ENCODE measurements around the gene ATG7.
"Not testable (repeated sequence)": the region's sequence is repeated elsewhere in the genome, so short reads cannot be mapped to it uniquely, and the experiment has no call there.

ATG7 gene

DNA sequence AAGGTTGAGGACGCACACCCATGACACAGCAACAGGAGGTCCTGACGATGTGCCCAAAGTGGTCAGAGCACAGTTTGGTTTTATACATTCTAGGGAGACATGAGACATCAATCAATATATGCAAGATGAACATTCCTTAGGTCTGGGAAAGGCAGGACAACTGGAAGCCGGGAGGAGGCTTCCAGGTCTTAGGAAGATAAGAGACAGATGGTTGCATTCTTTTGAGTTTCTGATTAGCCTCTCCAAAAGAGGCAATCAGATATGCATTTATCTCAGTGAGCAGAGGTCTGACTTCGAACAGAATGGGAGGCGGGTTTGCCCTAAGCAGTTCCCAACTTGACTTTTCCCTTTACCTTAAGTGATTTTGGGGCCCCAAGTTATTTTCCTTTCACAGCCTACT is 16.7 kb upstream of the ATG7 start:
- not testable (repeated sequence) for DNase-seq

DNA sequence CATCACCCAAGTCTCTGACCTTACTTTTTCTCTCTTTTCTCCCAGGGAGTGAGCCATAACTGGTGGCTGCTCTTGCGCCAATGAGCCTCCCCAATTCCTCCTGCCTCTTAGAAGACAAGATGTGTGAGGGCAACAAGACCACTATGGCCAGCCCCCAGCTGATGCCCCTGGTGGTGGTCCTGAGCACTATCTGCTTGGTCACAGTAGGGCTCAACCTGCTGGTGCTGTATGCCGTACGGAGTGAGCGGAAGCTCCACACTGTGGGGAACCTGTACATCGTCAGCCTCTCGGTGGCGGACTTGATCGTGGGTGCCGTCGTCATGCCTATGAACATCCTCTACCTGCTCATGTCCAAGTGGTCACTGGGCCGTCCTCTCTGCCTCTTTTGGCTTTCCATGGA is 13.2 kb upstream of the ATG7 start:
- no peak for DNase-seq

DNA sequence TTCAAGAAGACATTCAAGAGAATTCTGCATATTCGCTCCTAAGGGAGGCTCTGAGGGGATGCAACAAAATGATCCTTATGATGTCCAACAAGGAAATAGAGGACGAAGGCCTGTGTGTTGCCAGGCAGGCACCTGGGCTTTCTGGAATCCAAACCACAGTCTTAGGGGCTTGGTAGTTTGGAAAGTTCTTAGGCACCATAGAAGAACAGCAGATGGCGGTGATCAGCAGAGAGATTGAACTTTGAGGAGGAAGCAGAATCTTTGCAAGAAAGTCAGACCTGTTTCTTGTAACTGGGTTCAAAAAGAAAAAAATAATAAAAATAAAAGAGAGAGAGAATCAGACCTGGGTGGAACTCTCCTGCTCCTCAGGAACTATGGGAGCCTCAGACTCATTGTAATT is 11.7 kb upstream of the ATG7 start:
- DNase-seq, result no peak

DNA sequence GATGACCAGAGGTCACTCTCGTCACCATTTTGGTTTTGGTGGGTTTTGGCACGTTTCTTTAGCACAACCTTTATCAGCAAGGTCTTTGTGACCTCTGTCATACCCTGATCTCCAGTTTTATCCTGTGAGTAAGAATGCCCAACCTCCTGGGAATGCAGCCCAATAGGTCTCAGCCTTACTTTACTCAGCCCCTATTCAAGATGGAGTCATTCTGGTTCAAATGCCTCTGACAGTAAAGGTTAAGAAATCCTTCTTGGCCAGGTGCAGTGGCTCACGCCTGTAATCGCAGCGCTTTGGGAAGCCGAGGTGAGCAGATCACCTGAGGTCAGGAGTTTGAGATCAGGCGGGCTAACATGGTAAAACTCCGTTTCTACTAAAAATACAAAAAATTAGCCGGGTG is 3.2 kb upstream of the ATG7 start:
- DNase-seq, result no peak

DNA sequence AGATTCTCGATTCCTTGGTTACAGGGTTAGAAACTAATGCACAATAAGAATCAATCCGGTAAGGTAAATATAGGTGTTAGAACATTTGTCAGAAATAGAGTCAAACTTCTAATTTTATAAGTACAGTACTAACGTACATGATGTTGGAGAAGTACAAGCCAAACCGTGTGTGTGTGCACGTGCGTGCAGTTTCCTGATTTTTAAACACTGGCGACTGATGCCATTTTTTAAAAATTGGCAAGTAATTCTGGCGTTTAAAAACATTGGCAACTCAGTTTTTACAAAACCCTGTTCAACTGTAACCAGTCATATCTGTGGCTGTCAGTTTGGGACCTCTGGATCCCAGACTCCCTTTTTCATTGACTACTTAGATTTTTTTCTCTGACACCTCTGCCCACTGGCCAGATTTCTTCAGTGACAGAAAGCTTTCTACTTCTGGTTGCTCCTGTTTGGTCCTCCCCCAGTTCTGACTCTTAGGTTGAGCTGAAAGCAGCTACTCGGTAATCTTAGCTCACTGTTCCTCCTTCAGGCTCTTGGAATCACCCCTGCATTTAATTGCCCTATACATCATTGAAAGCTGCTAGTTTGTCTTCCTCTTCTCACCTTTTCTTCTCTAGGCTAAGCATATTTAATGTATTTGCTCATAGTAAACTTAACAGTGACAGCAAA is 843 bp downstream of the ATG7 start:
- DNase-seq, result no peak

DNA sequence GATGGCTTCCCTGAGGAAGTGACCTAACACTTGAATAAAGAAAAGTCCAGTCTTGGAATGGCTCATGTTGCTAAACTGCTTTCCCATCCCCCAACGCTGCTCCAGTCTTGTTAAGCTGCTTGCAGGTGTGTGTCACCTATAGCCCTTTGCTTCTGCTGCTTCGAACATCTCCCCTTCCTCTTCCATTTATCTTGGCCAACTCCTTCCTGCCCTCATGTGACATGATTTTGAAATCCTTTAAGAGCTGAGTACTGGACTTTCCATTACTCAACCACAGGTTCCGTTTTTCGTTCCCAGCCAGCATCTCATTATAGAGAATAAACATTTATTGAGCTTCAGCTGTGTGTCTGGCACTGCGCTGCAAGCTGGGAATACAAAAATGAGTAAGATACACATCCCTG is 1.7 kb downstream of the ATG7 start:
- DNase-seq, result no peak

DNA sequence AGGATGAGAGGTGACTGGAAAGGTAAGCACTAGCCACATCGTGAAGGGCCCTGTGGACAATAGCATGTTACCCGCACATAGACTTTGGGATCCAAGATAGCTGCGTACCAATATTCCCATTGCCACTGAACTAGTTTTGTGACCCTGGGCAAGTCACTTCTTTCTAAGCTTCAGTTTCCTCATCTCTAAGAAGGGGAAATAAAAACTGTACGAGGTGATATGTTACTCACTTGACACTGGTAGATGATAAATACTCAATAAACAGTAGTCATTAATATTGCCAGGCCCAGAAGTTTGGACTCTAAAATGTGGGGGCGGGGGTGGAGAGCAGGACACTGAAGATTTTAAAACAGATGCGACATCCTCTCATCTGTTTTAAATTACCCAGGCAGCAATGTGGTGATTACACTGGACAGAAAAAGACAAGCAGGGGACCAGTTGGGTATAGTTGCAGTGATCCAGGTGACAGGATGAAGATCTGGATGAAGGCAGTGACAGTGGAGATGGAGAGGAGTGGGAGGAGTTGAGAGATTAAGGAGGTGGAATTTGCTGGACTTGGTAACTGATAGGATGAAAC is 2.5 kb downstream of the ATG7 start:
- DNase-seq, result no peak

DNA sequence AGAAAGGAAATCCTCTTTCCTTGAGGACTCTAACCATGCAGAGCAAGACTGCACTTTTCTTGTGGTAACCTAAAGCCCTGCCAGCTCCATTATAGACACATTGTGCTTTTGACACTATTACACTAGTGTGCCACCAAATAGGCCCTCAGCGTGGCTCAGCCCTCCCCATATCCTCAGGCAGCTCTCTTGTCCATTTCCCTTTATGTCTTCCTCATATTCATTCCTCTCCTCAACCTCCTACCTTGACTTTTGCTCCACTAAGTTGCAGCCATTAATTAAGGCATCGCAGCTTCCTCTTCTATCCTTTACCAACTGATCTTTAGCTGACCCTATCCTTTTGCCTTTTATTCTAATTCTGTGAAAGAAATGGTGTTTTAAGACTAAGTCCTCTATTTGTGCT is 3.7 kb downstream of the ATG7 start:
- no peak for DNase-seq

DNA sequence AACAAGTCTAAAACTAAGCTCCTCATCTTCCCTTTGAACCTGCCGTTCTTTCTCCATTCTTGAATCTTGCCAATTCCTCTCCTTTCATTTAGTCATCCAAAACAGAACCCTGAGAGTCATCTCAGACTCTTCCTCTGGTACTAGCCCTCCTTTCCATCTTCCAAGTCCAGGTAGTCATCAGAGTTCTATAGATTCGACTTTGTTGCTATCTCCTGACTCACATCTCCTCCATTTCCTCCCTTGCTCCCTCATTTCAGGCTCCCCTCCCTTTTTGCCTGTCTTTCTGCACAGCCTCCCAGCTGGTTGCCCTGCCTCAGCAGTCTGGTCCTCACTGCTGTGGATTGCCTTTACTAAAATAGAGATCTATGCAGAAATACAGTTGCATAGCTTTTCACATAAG is 4.7 kb downstream of the ATG7 start:
- DNase-seq, result no peak

DNA sequence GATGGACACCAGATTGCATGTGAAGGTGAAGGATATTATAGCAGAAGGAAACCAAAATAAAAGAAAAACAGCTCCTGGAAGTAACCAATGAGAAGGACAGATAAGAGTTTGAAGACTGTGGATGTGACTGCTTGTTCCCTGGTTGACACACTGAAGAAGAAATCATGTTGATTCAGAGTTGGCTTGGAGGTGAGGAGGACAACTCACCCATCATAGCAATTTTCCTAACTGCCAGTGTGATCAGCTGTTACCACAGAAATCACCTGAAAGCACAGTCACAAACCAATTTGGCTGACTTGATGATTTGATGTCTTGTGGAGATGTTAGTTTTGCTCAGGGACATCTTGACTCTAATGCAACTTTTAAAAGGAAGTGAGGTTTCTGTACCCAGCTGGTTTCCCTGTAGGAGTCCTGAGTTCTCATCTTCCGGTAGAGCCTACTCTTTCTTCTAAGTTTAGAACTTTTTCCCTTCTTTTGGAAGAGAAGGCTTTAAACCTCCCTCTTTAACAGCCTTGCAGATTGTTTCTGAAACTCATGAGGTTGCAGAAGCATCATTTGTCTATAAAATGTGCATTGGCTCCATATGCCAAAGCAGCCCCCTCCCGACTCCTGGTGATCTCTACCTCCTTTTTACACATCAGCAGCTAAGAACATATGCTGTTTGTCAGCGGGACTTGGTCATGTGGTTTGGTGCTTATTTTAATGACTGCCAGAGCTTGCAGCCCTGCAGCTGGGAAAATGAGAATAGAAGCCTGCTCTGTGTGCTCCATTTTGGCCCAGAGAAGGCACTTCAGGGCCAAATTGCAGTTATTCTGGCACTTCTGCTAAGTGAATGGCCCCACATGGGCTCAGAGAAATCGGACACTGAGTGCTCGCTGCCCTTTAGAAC is 10.3 kb downstream of the ATG7 start:
- no peak for DNase-seq

DNA sequence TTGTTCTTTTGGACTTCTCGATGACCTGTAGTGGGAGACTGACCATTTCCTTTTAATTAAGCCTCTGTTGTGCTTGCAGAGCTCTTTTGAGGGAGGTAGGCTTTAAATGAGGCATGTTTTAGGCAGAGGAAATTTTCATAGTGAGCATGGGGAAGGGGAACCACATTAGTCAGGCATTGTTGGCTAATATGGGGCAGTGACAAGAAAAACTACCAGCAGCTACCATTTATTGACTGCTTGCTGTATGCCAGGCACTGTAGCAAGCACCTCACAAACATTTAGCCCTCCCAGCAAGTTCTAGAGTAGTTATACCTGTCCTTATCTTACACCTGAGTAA is 10.9 kb downstream of the ATG7 start:
- no peak for DNase-seq

DNA sequence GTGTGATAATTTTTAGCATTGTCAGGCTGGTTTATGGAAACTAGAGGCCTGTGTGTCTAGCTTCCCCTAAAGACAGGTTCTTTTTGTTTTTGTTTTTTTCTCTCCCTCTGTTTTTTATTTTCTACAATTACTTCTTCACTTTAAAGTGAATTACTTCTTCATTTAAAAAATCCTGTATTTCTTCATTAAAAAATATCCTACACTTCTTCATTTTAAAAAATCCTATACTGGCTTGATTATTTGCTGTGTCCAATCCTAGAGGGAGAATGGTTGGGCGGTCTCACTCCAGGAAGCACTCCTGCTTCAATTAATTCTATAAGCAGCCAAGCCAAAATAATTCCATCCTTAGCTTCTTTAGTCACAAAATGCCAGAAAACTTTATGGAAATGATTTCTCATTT is 11.8 kb downstream of the ATG7 start:
- no peak for DNase-seq

DNA sequence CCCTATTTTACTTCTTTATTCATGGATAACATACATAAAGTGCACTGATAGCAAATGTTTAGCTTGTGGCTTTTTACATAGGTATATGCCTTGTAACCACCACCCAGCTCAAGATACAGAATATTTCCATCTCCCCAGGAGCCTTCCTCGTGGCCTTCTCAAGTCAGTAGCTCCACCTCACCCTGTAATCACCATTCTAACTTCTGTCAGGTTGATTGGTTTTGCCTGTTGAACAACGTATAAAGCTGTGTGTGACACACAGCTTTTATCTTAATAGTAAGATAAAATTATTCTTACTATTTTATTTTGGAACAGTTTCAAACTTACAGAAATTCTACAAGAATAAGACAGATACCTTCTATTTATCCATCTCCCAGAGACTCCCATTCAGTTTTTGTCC is 13.3 kb downstream of the ATG7 start:
- DNase-seq, result no peak

DNA sequence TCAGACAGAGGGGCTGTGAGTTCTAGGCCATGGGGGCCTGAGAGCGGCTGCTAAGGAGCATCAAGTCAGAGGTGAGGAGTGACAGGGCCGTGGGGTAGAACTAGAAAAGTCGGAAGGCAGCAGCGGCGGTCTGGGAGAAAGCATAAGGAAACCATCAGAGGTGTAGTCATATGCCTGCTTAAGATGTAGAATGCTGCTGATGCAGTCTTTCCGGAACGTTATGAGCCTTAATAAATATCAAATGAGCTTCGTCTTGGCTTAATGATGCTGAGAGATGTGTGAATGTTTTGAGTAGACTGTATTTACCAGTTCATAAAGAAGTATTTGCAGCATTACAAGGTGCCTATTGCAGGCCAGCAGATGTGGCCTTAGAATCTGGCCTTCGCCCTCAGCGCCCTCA is 15.2 kb downstream of the ATG7 start:
- DNase-seq, result no peak

DNA sequence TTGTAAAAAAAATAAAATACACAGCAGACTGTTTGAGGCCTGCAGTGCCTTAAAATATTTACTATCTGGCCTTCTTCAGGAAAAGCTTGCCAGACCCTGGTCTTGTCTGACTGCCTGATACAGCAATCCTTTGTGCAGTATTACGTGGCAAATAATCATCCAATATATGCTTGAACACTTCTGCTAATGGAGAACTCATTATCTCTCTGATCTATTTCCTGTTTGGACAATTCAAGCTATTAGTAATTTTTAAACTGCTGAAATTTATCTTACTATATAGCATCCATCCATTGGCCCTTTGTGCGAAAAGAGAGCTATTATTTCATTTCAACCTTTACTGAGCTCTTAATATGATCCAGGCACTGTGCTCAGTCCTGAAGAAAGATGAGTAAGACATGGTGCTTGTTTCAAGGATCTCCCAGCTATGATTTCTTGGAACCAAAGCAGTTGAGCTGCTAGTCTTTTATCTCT is 15.9 kb downstream of the ATG7 start:
- no peak for DNase-seq

DNA sequence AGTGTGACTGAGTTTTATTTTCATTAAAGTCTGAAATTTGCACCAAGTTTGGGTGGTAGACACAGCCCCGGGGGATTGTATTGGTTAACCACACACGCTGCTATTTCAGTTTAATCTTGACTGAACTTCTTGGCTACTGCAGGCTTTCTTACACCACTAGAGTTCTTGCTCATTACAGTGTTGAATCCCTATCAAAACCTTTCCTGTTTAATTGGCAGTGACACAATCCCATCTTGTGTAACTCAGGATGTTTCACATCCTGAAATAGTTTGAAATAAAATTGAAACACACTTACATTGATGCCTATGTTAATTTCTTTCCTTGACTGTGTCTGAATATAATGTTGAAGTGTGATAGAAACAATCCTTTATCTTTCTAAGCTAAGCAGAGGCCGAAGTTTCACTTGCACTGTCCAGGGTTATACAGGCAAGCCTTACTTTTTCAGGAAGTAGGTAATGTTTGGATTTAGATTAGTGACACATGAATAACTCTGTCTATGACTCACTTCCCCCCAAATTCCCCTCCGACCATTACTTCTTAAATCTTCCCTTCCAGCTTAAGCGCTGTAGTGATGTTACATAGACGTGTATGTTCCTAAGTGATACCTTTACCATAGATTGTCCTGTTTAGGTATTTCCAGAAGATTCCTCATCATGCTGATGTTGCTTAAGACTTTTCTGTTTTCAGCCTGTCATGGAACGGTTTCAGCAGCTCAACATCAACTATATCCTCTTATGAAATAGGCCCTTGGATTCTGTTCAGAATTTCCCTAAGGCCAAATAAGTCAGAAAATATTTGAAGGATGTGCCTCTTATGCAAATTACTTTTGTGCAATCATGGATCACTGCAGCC is 16.8 kb downstream of the ATG7 start:
- no peak for DNase-seq

DNA sequence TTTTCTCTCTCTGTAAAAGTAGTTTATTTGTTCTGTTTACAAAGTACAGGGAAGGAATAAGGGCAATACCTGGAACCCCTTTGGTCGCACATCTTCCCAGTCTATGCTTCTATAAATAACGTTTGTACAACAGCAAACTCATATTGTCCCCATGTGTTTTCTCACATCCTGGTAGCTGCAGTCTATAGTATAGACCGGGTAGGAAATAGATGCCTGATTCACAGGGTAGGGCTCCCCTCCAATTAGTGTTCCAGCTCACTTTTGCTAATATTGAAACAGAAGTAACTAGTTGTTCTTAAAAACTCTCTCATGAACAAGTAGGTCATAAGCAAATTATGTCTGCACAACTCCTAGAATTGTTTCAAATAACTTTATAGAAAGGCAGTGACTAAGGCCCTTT is 17.7 kb downstream of the ATG7 start:
- no peak for DNase-seq

DNA sequence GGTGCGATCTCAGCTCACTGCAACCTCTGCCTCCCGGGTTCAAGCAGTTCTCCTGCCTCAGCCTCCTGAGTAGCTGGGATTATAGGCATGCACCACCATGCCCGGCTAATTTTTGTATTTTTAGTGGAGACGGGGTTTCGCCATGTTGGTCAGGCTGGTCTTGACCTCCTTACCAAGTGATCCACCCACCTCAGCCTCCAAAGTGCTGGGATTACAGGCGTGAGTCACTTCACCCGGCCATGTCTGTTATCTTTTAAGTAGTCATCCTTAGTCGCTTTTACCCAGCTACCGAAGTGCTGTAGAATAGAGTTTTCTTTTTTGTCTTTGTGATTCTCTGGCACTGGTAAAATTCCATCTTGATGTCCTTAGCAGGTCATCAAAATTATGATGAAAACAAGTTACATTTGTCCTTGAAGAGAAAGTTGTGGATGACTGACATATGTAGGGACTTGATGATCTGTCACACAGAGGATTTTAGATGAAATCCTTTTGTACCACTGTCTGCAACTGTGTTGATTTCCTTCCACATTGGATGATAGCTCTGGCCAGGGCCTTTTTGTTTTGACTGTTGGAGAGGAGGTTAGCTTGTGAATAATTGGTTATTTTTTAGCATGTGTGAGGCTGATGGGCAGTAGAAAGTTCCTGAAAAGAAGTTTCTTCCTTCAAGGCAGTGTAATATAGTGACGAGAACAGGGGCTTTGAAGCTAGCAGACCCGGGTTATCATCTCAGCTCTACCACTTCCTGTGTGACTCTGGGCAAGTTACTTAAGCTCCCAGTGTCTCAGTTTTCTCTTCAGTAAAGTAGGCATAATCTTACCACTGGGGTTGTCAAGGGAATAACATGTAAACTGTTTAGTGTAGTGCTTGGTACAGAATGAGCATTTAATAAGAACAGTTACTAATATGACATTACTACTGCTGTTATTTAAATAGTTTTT is 18.8 kb downstream of the ATG7 start:
- DNase-seq, result no peak

DNA sequence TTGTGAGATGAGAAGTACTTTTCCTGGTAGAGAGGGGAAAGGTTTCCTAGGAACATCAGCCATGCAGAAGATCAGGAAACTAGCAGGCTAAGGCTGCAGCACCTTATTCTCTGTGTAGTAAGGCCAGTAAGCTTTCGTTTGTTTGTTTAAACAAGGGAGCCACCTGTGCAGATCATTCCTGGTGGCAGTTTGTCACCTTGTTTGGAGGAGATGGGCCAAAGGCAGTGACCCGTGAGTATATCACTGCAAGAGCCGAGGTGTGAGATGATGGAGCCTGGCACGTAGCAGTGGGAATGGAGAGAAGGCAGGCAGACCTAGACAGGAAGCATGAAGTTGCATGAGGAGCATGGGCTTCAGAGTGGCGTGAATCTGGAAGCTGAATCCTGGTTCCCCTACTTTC is 19.6 kb downstream of the ATG7 start:
- DNase-seq, result no peak

DNA sequence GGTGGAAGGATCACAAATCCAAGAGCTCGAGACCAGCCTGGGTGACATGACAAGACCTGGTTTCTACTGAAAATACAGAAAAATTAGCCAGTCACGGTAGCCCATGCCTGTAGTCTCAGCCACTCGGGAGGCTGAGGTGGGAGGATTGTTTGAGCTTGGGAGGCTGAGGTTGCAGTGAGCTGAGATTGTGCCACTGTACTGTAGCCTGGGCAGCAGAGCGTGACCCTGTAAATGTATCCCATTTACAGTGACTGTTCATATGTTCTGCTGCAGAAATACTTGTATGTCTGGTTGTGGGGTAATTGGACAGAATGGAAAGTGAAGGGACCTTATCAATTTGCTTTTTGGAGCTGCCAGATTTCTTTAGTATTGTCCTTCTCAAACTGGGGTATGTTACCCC is 24.9 kb downstream of the ATG7 start:
- no peak for DNase-seq

DNA sequence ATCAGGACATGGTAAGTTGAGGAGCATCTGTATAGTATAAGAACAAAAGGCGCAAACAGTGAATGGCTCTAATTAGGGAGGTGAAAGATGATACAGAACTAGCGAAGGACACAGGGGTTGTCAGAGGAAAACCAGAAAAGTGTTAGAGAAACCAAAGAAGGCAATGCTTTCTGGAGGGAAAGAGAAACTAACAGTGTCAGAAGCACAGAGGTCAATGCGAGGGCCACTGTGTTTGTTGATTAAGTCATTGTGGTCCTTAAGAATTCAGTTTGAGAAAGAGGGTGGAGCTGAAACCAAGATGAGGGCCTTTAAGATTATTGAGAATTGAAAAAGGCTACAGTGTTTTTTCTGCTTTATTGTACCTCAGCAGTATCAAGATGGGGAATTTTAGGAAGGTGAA is 28.8 kb downstream of the ATG7 start:
- DNase-seq, result no peak

DNA sequence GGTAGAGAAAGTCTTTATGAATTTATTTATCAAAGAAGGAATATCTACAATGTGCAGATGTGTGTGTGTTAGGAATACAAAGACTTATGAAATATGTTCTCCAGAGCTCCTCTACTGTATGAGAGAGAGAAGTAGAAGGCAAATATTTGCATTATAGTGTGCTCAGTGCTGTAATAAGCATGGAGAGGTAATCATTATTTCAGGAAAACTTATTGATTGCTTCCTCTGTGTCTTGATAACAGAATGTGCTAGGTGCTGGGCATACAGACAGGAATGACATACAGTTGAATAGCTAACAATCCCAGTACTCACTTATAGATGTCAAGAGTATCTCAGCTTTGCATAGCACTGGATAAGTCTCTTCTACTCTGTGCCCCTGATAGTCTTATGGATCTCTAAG is 30.2 kb downstream of the ATG7 start:
- no peak for DNase-seq

Measured in NCI-H1105 (cell line).